GM19328 (cell line): Measurements from ENCODE around the gene TBC1D8.
"Not testable (repeated sequence)": the region's sequence is repeated elsewhere in the genome, so short reads cannot be mapped to it uniquely, and the experiment has no call there.

Source experiments
- ATAC-seq: cut with Tn5 transposase; IDR thresholded peaks from one replicate; pipeline ENCODE4 v1.9.1; 2021; ENCODE audit warnings: mild to moderate bottlenecking, moderate library complexity; ENCODE audit not compliant: unreplicated experiment

Gene TBC1D8

DNA sequence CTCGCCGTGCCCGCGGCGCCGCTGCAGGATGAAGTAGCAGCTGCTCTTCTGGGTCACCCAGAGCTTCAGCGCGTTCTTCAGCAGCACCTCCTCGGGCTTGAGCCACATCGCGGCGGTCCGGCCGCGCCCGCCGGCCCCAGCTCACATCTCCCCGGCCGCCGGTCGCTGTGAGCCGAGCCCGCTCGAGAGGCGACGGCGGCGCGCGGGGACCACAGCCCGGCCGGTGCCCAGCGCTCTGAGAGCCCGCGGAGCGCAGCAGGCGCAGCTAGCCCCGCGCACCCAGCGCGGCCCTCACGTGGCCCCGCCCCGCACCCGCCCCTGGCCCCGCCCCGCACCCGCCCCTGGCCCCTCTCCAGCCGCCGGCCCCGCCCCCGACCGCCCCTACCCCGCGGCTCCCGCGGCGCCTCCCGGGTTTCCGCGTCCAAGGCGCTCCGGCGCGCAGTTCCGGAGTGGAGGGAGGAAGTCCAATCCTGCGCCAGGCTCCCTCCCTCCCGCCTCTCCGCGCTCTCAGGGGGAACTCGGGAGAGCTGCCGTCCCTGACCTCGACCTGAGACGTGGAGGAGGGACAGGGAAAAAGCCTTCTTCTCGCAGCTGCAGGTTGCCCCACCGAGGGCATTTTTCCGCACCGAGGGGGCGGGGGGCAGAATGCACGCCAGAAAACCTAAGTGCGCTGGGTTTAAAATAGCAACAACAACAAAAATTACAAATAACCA is at the start of gene TBC1D8:
Gene TBC1D8, minus strand, starts transcription at position 237 of the 713 bp plus-strand sequence. Its CDS starts 129 bp downstream, at position 108.
- ATAC-seq: peak; percentile 82

- ATAC-seq: no peak
Observed at GRCh38 chr2:101200676-101201075, 49.5 kb upstream of the TBC1D8 start.

DNA sequence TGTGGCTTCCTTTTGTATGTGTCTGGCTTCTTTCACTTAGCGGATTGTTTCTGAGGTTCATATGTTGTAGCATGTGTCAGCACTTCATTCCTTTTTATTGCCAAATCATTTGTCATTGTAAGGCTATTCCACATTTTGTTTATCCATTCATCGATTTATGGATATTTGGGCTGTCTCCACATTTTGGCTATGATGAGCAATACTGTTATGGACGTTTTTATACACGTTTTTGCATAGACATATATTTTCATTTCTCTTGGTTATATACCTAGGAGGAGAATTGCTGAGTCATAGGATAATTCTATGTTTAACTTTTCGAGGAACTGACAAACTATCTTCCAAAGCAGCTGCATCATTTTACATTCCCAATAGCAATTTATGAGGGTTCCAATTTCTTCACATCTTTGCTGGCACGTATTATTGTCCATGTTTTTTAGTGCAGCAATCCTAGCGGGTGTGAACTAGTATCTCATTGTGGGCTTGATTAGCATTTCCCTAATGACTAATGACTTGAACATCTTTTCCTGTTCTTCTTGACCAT is 48.1 kb upstream of the TBC1D8 start:
- ATAC-seq: no peak

DNA sequence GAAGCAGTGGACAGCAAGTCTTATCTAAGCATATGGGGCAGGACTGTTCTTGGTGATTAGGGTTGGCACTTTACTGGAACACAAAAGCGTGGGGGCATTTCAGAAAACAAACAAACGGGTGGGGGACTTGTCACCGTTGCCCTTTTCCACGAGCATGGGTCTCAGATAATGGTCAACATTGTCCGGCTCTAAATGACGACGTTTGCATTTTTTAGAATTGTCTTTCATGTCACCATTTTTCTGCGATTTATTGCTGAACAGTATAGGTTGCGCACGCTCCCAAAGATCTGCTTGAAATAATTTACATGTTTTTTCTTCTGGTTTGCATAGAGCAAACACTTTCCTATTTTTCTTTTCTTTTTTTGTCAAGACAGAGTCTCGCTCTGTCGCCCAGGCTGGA is 46.6 kb upstream of the TBC1D8 start:
- ATAC-seq: no peak

DNA sequence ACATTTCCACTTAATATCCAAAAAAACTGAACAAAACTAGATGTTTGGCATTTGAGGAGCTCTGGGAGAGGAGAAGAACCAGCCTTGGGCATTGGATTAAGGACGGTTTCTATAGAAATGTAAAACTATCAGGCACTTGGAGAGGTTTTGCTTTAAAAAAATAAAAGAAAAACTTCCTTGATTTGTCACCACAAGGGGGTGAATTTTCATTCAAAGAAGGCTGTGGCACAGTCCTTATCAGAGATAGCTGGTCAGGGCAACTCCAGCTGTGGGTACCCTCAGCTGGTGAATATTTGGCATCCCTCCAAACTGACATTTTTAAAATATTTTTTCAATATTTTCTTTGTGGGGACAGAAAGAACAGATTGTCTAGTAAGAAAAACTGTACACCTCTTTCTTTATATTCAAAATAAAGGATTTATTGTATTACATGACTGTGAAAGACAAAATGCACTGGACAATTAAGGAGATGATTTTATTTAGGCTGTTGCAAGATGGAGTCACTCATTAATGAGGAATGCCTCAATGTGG is 46.1 kb upstream of the TBC1D8 start:
- ATAC-seq: no peak

DNA sequence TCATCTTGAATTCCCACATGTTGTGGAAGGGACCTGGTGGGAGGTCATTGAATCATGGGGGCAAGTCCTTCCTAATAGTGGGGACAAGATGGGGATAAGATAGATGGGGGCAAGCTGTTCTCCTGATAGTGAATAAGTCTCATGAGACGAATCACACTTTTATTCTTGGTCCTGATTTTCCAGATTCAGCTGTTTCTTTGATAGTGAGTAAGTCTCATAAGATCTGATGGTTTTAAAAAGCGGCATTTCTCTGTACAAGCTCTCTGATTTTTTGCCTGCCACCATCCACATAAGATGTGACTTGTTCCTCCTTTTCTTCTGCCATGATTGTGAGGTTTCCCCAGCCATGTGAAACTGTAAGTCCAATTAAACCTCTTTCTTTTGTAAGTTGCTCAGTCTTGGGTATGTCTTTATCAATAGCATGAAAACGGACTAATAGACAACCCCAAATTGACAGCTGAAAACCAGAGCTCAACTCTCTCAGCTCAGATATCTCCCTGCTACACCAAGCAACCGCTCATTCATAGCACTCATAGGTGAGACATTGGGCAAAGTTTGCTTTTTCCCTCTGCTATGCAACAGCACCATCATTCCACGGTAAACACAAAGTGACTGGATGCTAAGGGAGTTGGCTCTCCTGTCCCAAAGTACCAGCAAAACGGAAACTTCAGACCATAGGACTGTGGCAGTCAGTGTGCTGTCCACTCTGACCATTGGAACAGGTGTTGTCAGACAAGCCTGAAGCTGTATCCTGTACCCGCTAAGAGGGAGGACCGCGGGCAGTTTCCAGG is 44.9 kb upstream of the TBC1D8 start:
- ATAC-seq: no peak

GRCh38 chr2:101193033-101193626 is 41.9 kb upstream of the TBC1D8 start:
- ATAC-seq: no peak

GRCh38 chr2:101190747-101191516 is 39.8 kb upstream of the TBC1D8 start:
- ATAC-seq: no peak

- ATAC-seq: no peak
Observed at GRCh38 chr2:101188683-101189405, 37.7 kb upstream of the TBC1D8 start.

- ATAC-seq: no peak
Observed at GRCh38 chr2:101187131-101187530, 35.9 kb upstream of the TBC1D8 start.

- no peak for ATAC-seq
Observed at GRCh38 chr2:101185656-101186055, 34.5 kb upstream of the TBC1D8 start.

- no peak for ATAC-seq
Observed at GRCh38 chr2:101185085-101185484, 33.9 kb upstream of the TBC1D8 start.

- no peak for ATAC-seq
Observed at GRCh38 chr2:101179982-101180381, 28.8 kb upstream of the TBC1D8 start.

GRCh38 chr2:101176803-101177202 is 25.6 kb upstream of the TBC1D8 start:
- ATAC-seq: no peak

- ATAC-seq: no peak
Observed at GRCh38 chr2:101175991-101176390, 24.8 kb upstream of the TBC1D8 start.

DNA sequence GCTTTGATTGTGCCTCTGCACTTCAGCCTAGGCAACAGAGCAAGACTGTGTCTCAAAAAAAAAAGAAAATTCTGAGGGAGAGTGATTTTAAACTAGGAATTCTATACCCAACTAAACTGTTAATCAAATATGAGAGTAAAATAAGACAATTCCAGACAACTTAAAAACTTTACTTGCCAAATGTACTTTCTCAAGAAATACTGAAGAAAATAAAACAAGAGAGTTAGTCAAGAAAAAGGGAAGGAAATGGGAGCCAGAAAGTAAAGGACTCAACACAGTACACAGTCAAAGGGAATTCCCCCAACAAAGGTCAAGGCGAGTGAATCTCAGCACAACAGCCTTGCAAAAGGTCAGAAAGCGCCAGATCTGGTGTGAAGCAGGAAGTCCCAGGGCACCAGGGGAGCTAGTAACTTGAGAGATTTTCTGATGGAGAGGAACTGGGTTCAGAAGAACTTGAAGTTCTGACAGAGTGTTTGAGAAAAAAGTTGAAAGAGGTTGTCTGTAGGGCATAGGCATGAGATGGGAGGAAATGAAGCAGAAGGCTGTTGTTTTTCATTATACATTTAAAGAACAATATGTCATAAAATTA is 22.6 kb upstream of the TBC1D8 start:
- ATAC-seq: no peak

DNA sequence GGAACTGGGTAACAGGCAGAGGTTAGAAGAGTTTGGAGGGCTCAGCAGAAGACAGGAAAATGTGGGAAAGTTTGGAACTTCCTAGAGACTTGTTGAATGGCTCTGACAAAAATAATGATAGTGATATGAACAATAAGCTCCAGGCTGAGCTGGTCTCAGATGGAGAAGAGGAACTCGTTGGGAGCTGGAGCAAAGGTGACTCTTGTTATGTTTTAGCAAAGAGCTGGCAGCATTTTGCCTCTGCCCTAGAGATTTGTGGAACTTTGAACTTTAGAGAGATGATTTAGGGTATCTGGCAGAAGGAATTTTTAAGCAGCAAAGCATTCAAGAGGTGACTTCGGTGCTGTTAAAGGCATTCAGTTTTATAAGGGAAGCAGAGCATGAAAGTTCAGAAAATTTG is 18.6 kb upstream of the TBC1D8 start:
- not testable (repeated sequence) for ATAC-seq

- ATAC-seq: no peak
Observed at GRCh38 chr2:101168706-101169105, 17.5 kb upstream of the TBC1D8 start.

GRCh38 chr2:101167532-101167931 is 16.4 kb upstream of the TBC1D8 start:
- not testable (repeated sequence) for ATAC-seq

DNA sequence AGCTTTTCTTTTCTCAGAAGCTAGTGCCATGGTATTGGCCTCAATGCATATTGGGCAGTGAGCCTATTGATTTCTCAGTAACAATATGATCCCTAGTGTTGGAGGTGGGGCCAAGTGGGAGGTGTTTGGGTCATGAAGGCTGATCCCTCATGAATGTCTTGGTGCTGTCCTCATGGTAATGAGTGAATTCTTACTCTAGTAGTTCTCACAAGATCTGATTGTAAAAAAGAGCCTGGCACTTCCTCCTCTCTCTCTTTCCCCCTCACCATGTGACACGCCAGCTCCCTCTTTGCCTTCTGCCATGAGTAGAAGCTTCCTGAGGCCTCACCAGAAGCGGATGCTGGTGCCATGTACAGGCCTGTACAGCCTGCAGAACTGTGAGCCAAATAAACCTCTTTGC is 12.8 kb upstream of the TBC1D8 start:
- no peak for ATAC-seq
